ENCODE measurements around the gene CNN1. TPM values are rescaled to one million over a fixed set of nuclear protein-coding genes. Genes with fewer than 3 reads are reported as not detected.

The CNN1 gene
- total and polyA plus RNA-seq, 2 of the 8 experiments (the other 6 are each of a cell fraction or from before 2014, with no cell fraction given): 29.8 to 50.8 TPM

GRCh38 chr19:11555246-11555645, 16.6 kb downstream of the CNN1 start:
- Histone ChIP-seq H3K9me3 (ENCODE audit: insufficient read depth in 2 of 2, low read depth in 1 of 2, low read length in 1 of 2) (no peaks in the 10 kb centered on the region), H3K4me2 (ENCODE audit: insufficient read depth in 1 of 2, low read depth in 2 of 2, low read length in 2 of 2) (no peak overlapping the region), H2BK20ac (ENCODE audit: low read length) (no peak overlapping the region), H3K4me1 (replicated peaks in 1 of 4; ENCODE audit: control insufficient read depth in 3 of 4, insufficient read depth in 4 of 4, low read length in 3 of 4) (peaks cover 0 to 8% (median 0%) of the 10 kb centered on the region in 4 experiments; a peak in 4 of 7 replicates), H3K18ac (ENCODE audit: extremely low read depth, low read length) (no peak overlapping the region), H3K9ac (replicated peaks in 1 of 4; ENCODE audit: extremely low read depth in 1 of 4, low read depth in 3 of 4, low read length in 3 of 4) (no peak overlapping the region), H3K23me2 (ENCODE audit: low read depth, low read length) (peaks cover 7% of the 10 kb centered on the region; the same call in 1 of the 2 replicates), H3K14ac (ENCODE audit: insufficient read length) (no peak overlapping the region), H2BK120ac (replicated peaks; ENCODE audit: low read depth, low read length) (no peak overlapping the region), H4K8ac (ENCODE audit: extremely low read depth, insufficient read depth, low read length) (no peak overlapping the region; the same call in 1 of the 2 replicates), H2AK5ac (ENCODE audit: low read depth, low read length) (no peak overlapping the region), H3K4me3 (ENCODE audit: extremely low read depth in 1 of 4, insufficient read depth in 2 of 4, low read depth in 3 of 4, low read length in 4 of 4) (no peak overlapping the region), H2BK15ac (ENCODE audit: low read length) (no peak overlapping the region), H4K91ac (replicated peaks; ENCODE audit: insufficient read length, low read length) (no peak overlapping the region), H3K27me3 (replicated peaks in 1 of 4; ENCODE audit: control insufficient read depth in 3 of 4, extremely low read depth in 1 of 4, insufficient read depth in 3 of 4, low read length in 3 of 4) (no peaks in the 10 kb centered on the region), H3K4ac (replicated peaks; ENCODE audit: insufficient read length, low read depth, low read length) (no peak overlapping the region), H2BK12ac (ENCODE audit: low read depth, low read length) (no peak overlapping the region), H3K79me1 (ENCODE audit: low read depth, low read length) (peaks cover 14% of the 10 kb centered on the region), H3K56ac (replicated peaks; ENCODE audit: insufficient read length, low read depth, low read length) (no peak overlapping the region), H2BK5ac (ENCODE audit: low read depth, low read length) (no peak overlapping the region), H3K23ac (ENCODE audit: insufficient read length) (no peak overlapping the region), H3K36me3 (ENCODE audit: control insufficient read depth in 2 of 4, insufficient read depth in 4 of 4, low read length in 3 of 4) (peaks cover 0 to 19% (median 12%) of the 10 kb centered on the region in 4 experiments; a peak in 5 of 8 replicates), H2AFZ (ENCODE audit: low read length) (no peak overlapping the region), H4K20me1 (replicated peaks in 1 of 2; ENCODE audit: control insufficient read depth in 1 of 2, insufficient read depth in 2 of 2, low read length in 2 of 2) (peaks cover 2 to 25% of the 10 kb centered on the region in 2 experiments), H3K79me2 (ENCODE audit: control insufficient read depth in 1 of 2, insufficient read depth in 2 of 2, low read length in 2 of 2) (peaks cover 4 to 33% of the 10 kb centered on the region in 2 experiments; a peak in 3 of 4 replicates), H3K27ac (ENCODE audit: low read depth, low read length) (no peak overlapping the region), H4K5ac (ENCODE audit: insufficient read length, low read depth, low read length) (no peak overlapping the region)
- no peak for DNase-seq (ENCODE audit: low read depth in 1 of 2, low spot score in 2 of 2)
- CTCF ChIA-PET (ENCODE audit: partially characterized antibody): interaction anchor here (0.8 to 1.4 kb wide), 2 partner anchors 19 to 209 kb away, joined by 4 to 8 read pairs; partner anchors contain the start of gene TMEM205
- no peak for FAIRE-seq
- POLR2A ChIA-PET (ENCODE audit: partially characterized antibody): interaction anchor here (0.7 kb wide), 1 partner anchor 22 kb away, joined by 3 read pairs; the partner anchor contains the start of gene ACP5
- 88% methylated on average over 6 of the region's 6 CpGs; no CpG with 5 or more reads in 1 of the 2 experiments for WGBS, 2 experiments (ENCODE audit: extremely low coverage in 1 of 2, insufficient coverage in 1 of 2, insufficient read length in 1 of 2, insufficient replicate concordance in 2 of 2, low coverage in 1 of 2, low lambda C conversion rate in 2 of 2, missing lambda C conversion rate in 1 of 2)
- TF ChIP-seq JUN (IDR thresholded peaks at IDR 0.05; ENCODE audit: low read depth, low read length): no peak
- no peak for TF ChIP-seq TAF7 (optimal IDR thresholded peaks at IDR 0.05; ENCODE audit: borderline replicate concordance, low read depth, low read length)
- TF ChIP-seq SAP30 (IDR thresholded peaks at IDR 0.05; ENCODE audit: insufficient read depth, insufficient replicate concordance, low read length): no peak
- no peak for TF ChIP-seq USF2 (IDR thresholded peaks at IDR 0.05; ENCODE audit: low read length)
- no peak for TF ChIP-seq ASH2L (IDR thresholded peaks at IDR 0.05; ENCODE audit: low read length)
- no peak for TF ChIP-seq EP300 (IDR thresholded peaks at IDR 0.05; ENCODE audit: borderline replicate concordance in 1 of 2, low read depth in 2 of 2, low read length in 2 of 2)
- TF ChIP-seq JUND (IDR thresholded peaks at IDR 0.05; ENCODE audit: low read length): no peak
- no peak for TF ChIP-seq RFX5 (IDR thresholded peaks at IDR 0.05; ENCODE audit: borderline replicate concordance, low read depth, low read length)
- TF ChIP-seq EZH2 (IDR thresholded peaks at IDR 0.05; ENCODE audit: low read depth, low read length, severe bottlenecking): no peak
- no peak for TF ChIP-seq EGR1 (IDR thresholded peaks at IDR 0.05; ENCODE audit: borderline replicate concordance, low read depth, low read length)
- no peak for TF ChIP-seq KDM5A (IDR thresholded peaks at IDR 0.05; ENCODE audit: low read length)
- TF ChIP-seq NANOG (IDR thresholded peaks at IDR 0.05; ENCODE audit: insufficient read depth, low read depth, low read length, poor library complexity, severe bottlenecking): no peak
